HEK293T (cell line): ENCODE results near the gene IQSEC1.

ENCODE experiments used
- CTCF ChIA-PET: fragments of 350-600 bp; formaldehyde crosslinking; extraction: SDS; loops from one replicate; lab custom pipeline; 2021; ENCODE audit warnings: antibody characterized with exemption, inconsistent platforms; lab: Yijun Ruan, JAX
- POLR2A ChIA-PET: fragments of 350-600 bp; formaldehyde crosslinking; extraction: SDS; loops from one replicate; lab custom pipeline; 2020; ENCODE audit warnings: antibody characterized with exemption, inconsistent platforms; lab: Yijun Ruan, JAX
- DNase-seq: peaks from one replicate; pipeline ENCODE4 v3.0.0; 2012; ENCODE audit warnings: mixed read lengths; ENCODE audit errors: extremely low spot score
- ARNT ChIP-seq: fragments of 450-650 bp; IDR thresholded peaks from 2 replicates; pipeline ENCODE4 v1.6.1; 2017; ENCODE audit warnings: mild to moderate bottlenecking
- BHLHE40 ChIP-seq: fragments of 450-650 bp; IDR thresholded peaks from 2 replicates; pipeline ENCODE4 v1.6.1; 2016; ENCODE audit warnings: mild to moderate bottlenecking, moderate library complexity, borderline replicate concordance
- CTBP1 ChIP-seq: fragments of 450-650 bp; IDR thresholded peaks from 2 replicates; pipeline ENCODE4 v1.6.1; 2016; ENCODE audit warnings: borderline replicate concordance
- ELF4 ChIP-seq: fragments of 450-650 bp; IDR thresholded peaks from 2 replicates; pipeline ENCODE4 v1.6.1; 2017; ENCODE audit warnings: antibody characterized with exemption
- FOXA1 ChIP-seq: fragments of 450-650 bp; IDR thresholded peaks from 2 replicates; pipeline ENCODE4 v1.6.1; 2016; ENCODE audit warnings: mild to moderate bottlenecking
- FOXK2 ChIP-seq: fragments of 450-650 bp; IDR thresholded peaks from 2 replicates; pipeline ENCODE4 v1.6.1; 2016; ENCODE audit warnings: mild to moderate bottlenecking
- FOXM1 ChIP-seq: fragments of 450-650 bp; IDR thresholded peaks from 2 replicates; pipeline ENCODE4 v1.6.1; 2017; ENCODE audit warnings: mild to moderate bottlenecking, borderline replicate concordance
- HDGF ChIP-seq: fragments of 450-650 bp; IDR thresholded peaks from 2 replicates; pipeline ENCODE4 v1.6.1; 2017; ENCODE audit warnings: antibody characterized with exemption, borderline replicate concordance
- L3MBTL2 ChIP-seq: fragments of 450-650 bp; conservative IDR thresholded peaks from 2 replicates; pipeline ENCODE4 v1.6.1; 2016; ENCODE audit warnings: mild to moderate bottlenecking
- LEF1 ChIP-seq: fragments of 450-650 bp; IDR thresholded peaks from 2 replicates; pipeline ENCODE4 v1.6.1; 2017; ENCODE audit warnings: mild to moderate bottlenecking, borderline replicate concordance
- NFRKB ChIP-seq: fragments of 450-650 bp; IDR thresholded peaks from 2 replicates; pipeline ENCODE4 v1.6.1; 2016; ENCODE audit warnings: mild to moderate bottlenecking, moderate library complexity
- PKNOX1 ChIP-seq: fragments of 450-650 bp; IDR thresholded peaks from 2 replicates; pipeline ENCODE4 v1.6.1; 2016
- SP1 ChIP-seq: fragments of 450-650 bp; IDR thresholded peaks from 2 replicates; pipeline ENCODE4 v1.6.1; 2017
- SUZ12 ChIP-seq: fragments of 450-650 bp; IDR thresholded peaks from 2 replicates; pipeline ENCODE4 v1.6.1; 2016; ENCODE audit warnings: mild to moderate bottlenecking
- TARDBP ChIP-seq: fragments of 450-650 bp; IDR thresholded peaks from 2 replicates; pipeline ENCODE4 v1.6.1; 2016
- ZNF384 ChIP-seq: fragments of 450-650 bp; IDR thresholded peaks from 2 replicates; pipeline ENCODE4 v1.6.1; 2016

Gene IQSEC1

GRCh38 chr3:12977117-12977808 is 96.0 kb downstream of the IQSEC1 start:
- no peak for TF ChIP-seq FOXK2
- TF ChIP-seq PKNOX1: no peak
- no peak for TF ChIP-seq HDGF
- no peak for TF ChIP-seq SUZ12
- TF ChIP-seq BHLHE40: no peak
- no peak for TF ChIP-seq FOXM1
- TF ChIP-seq NFRKB: no peak
- TF ChIP-seq ZNF384: no peak
- TF ChIP-seq CTBP1: no peak
- no peak for TF ChIP-seq LEF1
- TF ChIP-seq ARNT: no peak
- TF ChIP-seq ELF4: no peak
- no peak for TF ChIP-seq FOXA1
- no peak for TF ChIP-seq L3MBTL2
- TF ChIP-seq TARDBP: no peak
- TF ChIP-seq SP1: no peak
- ChIA-PET POLR2A (no interaction called here), CTCF (no interaction called here)
- DNase-seq: no peak

GRCh38 chr3:12975748-12976522 is 97.3 kb downstream of the IQSEC1 start:
- DNase-seq: no peak
- ChIA-PET CTCF (no interaction called here), POLR2A (no interaction called here)
- TF ChIP-seq FOXM1 (no peak), HDGF (no peak), FOXA1 (no peak)

DNA sequence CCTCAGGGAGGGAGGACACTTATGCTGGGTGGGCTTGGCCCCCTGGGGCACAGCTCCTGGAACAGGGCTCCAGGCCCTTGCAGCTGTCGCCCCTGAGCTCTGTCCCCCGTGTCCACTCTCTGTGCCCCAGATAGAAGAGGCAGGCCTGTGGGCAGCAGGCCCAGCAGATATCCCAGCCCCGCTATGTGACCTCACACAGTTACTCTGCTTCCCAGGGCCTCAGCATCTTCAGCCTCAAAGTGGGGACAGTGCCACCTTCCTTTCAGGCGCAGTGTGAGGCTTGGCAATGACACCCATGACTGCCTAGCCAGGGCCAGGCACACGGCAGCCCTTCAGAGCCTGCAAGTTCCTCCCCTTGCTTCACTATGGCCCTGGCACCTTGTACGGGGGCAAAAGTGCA is 98.4 kb downstream of the IQSEC1 start:
- TF ChIP-seq BHLHE40: no peak
- TF ChIP-seq TARDBP: no peak
- no peak for TF ChIP-seq FOXK2
- no peak for TF ChIP-seq PKNOX1
- TF ChIP-seq CTBP1: no peak
- no peak for TF ChIP-seq ARNT
- TF ChIP-seq HDGF: no peak
- no peak for TF ChIP-seq NFRKB
- no peak for TF ChIP-seq SP1
- TF ChIP-seq SUZ12: no peak
- no peak for TF ChIP-seq LEF1
- no peak for TF ChIP-seq FOXA1
- TF ChIP-seq ELF4: no peak
- TF ChIP-seq FOXM1: no peak
- no peak for TF ChIP-seq L3MBTL2
- TF ChIP-seq ZNF384: no peak
- POLR2A ChIA-PET: no interaction called here
- CTCF ChIA-PET: no interaction called here
- no peak for DNase-seq

DNA sequence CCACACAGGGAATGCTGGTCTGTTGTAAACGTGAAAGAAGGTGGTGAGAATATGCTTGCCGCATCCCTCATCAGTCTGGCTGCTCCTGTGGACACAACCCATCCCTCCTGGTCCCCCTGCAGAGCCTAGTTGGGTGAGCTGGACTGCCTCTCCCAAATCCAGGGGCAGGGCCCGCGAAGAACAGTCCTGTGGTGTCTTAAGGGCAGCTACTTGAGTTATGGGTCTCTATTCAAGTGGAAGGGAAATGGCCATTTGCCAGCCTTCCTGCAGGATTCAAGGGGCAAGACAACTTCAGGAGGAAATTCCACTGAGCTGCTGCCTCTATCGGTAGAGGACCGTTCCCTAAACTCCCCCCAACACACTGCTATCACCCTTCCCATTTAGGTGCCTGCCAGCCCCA is 98.9 kb downstream of the IQSEC1 start:
- no peak for DNase-seq
- CTCF ChIA-PET: no interaction called here
- TF ChIP-seq NFRKB: no peak
- no peak for TF ChIP-seq FOXA1
- no peak for TF ChIP-seq TARDBP
- TF ChIP-seq ZNF384: no peak
- TF ChIP-seq HDGF: no peak
- TF ChIP-seq FOXK2: no peak
- TF ChIP-seq ARNT: no peak
- TF ChIP-seq PKNOX1: no peak
- TF ChIP-seq CTBP1: no peak
- TF ChIP-seq BHLHE40: no peak
- TF ChIP-seq LEF1: no peak
- no peak for TF ChIP-seq L3MBTL2
- no peak for TF ChIP-seq ELF4
- TF ChIP-seq SP1: no peak
- no peak for TF ChIP-seq FOXM1
- TF ChIP-seq SUZ12: no peak
- POLR2A ChIA-PET: no interaction called here

DNA sequence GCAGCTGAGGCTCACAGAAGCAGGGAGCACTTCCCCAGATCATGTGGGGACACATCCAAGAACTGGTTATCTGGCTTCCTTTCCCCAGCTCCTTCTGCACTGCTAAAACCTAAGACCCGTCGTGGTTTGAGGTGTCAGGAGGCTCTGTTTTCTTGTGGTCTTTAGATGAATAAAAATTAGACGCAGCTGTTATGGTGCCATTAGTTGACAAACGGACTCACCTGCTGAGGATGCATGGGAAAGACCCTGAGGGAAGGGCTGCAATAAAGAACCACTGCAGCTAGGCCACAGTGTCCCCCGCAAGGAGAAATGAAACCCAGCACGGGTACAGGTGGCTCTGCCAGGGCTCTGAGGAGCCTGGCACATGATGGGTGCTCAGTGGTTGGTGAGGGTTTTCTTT is 99.4 kb downstream of the IQSEC1 start:
- CTCF ChIA-PET: interaction anchor here (1.9 kb wide), 1 partner anchor 10 kb away, joined by 8 read pairs; no protein-coding TSS in a partner anchor
- DNase-seq: no peak
- TF ChIP-seq LEF1 (no peak), TARDBP (no peak), L3MBTL2 (no peak), ZNF384 (no peak), ELF4 (no peak), PKNOX1 (no peak), CTBP1 (no peak), SUZ12 (no peak), FOXK2 (no peak), FOXM1 (no peak), BHLHE40 (no peak), FOXA1 (no peak), HDGF (no peak), NFRKB (no peak), SP1 (no peak), ARNT (no peak)
- POLR2A ChIA-PET: no interaction called here
